Nephron (organoid): ENCODE results near the gene GCC1.

ENCODE experiments used
- H3K27ac Mint-ChIP-seq, 3 experiments: 2 replicates each; pipeline ENCODE4 v1.8.0; 2020; ENCODE audit warnings: mixed read lengths in 3 of 3, mild to moderate bottlenecking in 2 of 3, moderate library complexity in 1 of 3
- H3K27me3 Mint-ChIP-seq: 2 replicates; pipeline ENCODE4 v1.8.0; 2021; ENCODE audit warnings: low read depth, mild to moderate bottlenecking, moderate library complexity, mixed read lengths
- H3K36me3 Mint-ChIP-seq: 2 replicates; pipeline ENCODE4 v1.8.0; 2020; ENCODE audit warnings: low read depth, mixed read lengths
- H3K4me1 Mint-ChIP-seq: 2 replicates; pipeline ENCODE4 v1.8.0; 2020; ENCODE audit warnings: mixed read lengths
- H3K4me3 Mint-ChIP-seq, 3 experiments: 2 replicates each; pipeline ENCODE4 v1.8.0; 2020; ENCODE audit warnings: mild to moderate bottlenecking in 3 of 3, mixed read lengths in 3 of 3, moderate library complexity in 2 of 3
- H3K9me3 Mint-ChIP-seq: 2 replicates; pipeline ENCODE4 v1.8.0; 2020; ENCODE audit warnings: mixed read lengths
- CTCF ChIP-seq, 3 experiments: fragments of 200-600 bp; sonication (generic); IDR thresholded peaks; one replicate each; pipeline ENCODE4 v1.5.0; 2021; ENCODE audit warnings: antibody characterized with exemption in 3 of 3; ENCODE audit not compliant: unreplicated experiment in 3 of 3

Gene GCC1

GRCh38 chr7:127612263-127612662, 26.9 kb upstream of the GCC1 start:
- H3K9me3 Mint-ChIP-seq, result peaks cover 7% of the 10 kb centered on the region
- no peak overlapping the region for H3K4me3 Mint-ChIP-seq
- TF ChIP-seq CTCF (IDR thresholded peaks at IDR 0.05; ENCODE audit: unreplicated experiment in 3 of 3), result no peak
- H3K36me3 Mint-ChIP-seq, result no peaks in the 10 kb centered on the region
- no peak overlapping the region for H3K27ac Mint-ChIP-seq
- peaks cover 46% of the 10 kb centered on the region for H3K27me3 Mint-ChIP-seq
- no peaks in the 10 kb centered on the region for H3K4me1 Mint-ChIP-seq

GRCh38 chr7:127609297-127609696, 23.9 kb upstream of the GCC1 start:
- Mint-ChIP-seq H3K27me3 (peaks cover 30% of the 10 kb centered on the region), H3K4me3 (no peak overlapping the region), H3K36me3 (no peaks in the 10 kb centered on the region), H3K4me1 (no peaks in the 10 kb centered on the region), H3K27ac (no peak overlapping the region), H3K9me3 (peaks cover 7% of the 10 kb centered on the region)
- no peak for TF ChIP-seq CTCF (IDR thresholded peaks at IDR 0.05; ENCODE audit: unreplicated experiment in 3 of 3)

- Mint-ChIP-seq H3K9me3 (peaks cover 8% of the 10 kb centered on the region), H3K36me3 (no peaks in the 10 kb centered on the region)
Observed at GRCh38 chr7:127608446-127608845, 23.1 kb upstream of the GCC1 start.

GRCh38 chr7:127600885-127601284, 15.5 kb upstream of the GCC1 start:
- H3K36me3 Mint-ChIP-seq, result no peaks in the 10 kb centered on the region
- H3K9me3 Mint-ChIP-seq, result peaks cover 4% of the 10 kb centered on the region
- H3K4me3 Mint-ChIP-seq, result no peak overlapping the region
- peaks cover 11% of the 10 kb centered on the region for H3K27me3 Mint-ChIP-seq
- no peaks in the 10 kb centered on the region for H3K4me1 Mint-ChIP-seq
- TF ChIP-seq CTCF (IDR thresholded peaks at IDR 0.05; ENCODE audit: unreplicated experiment in 3 of 3), result no peak
- H3K27ac Mint-ChIP-seq, result no peak overlapping the region

More at GRCh38 chr7:127608446-127608845, 23.1 kb upstream of the GCC1 start:
- no peak overlapping the region for H3K27ac Mint-ChIP-seq
- H3K4me3 Mint-ChIP-seq, result no peak overlapping the region
- no peaks in the 10 kb centered on the region for H3K4me1 Mint-ChIP-seq
- peaks cover 26% of the 10 kb centered on the region for H3K27me3 Mint-ChIP-seq
- TF ChIP-seq CTCF (IDR thresholded peaks at IDR 0.05; ENCODE audit: unreplicated experiment in 3 of 3), result no peak

GRCh38 chr7:127598318-127598717, 12.9 kb upstream of the GCC1 start:
- Mint-ChIP-seq H3K27me3 (peaks cover 4% of the 10 kb centered on the region), H3K9me3 (no peaks in the 10 kb centered on the region), H3K4me1 (no peaks in the 10 kb centered on the region), H3K27ac (no peak overlapping the region), H3K36me3 (no peaks in the 10 kb centered on the region), H3K4me3 (no peak overlapping the region)
- no peak for TF ChIP-seq CTCF (IDR thresholded peaks at IDR 0.05; ENCODE audit: unreplicated experiment in 3 of 3)

GRCh38 chr7:127595737-127596136, 10.3 kb upstream of the GCC1 start:
- Mint-ChIP-seq H3K27me3 (peaks cover 4% of the 10 kb centered on the region), H3K4me3 (no peak overlapping the region), H3K4me1 (no peaks in the 10 kb centered on the region), H3K27ac (no peak overlapping the region), H3K9me3 (no peaks in the 10 kb centered on the region), H3K36me3 (peaks cover 13% of the 10 kb centered on the region)
- no peak for TF ChIP-seq CTCF (IDR thresholded peaks at IDR 0.05; ENCODE audit: unreplicated experiment in 3 of 3)
